NCI-H2081 treated with DMSO at 0.1 percent for 48 hours (cell line): Measurements from ENCODE around the gene SMC6.
A peak's percentile ranks its signal among the peaks of the same experiment; 100 is the strongest.

Experiments
- DNase-seq: peaks from one replicate; lab custom pipeline; 2025; lab: John Stamatoyannopoulos, UW

The SMC6 gene

GRCh38 chr2:17753803-17754663 is at the start of gene SMC6, which contains the start of gene GEN1:
Gene SMC6, minus strand, starts transcription at chr2:17753810. Its CDS starts 7,864 bp downstream, at chr2:17745946.
Gene GEN1, plus strand, starts transcription at chr2:17754138. Its CDS starts 5,806 bp downstream, at chr2:17759944.
- DNase-seq = peak; percentile 73

GRCh38 chr2:17800693-17801458 is 47.3 kb upstream of the SMC6 start:
- no peak for DNase-seq

GRCh38 chr2:17800219-17800618 is 46.6 kb upstream of the SMC6 start:
- DNase-seq = peak; percentile 29

GRCh38 chr2:17799301-17800120 is 45.9 kb upstream of the SMC6 start:
- DNase-seq = no peak

- DNase-seq = no peak
Observed at GRCh38 chr2:17798338-17798737, 44.7 kb upstream of the SMC6 start.

- DNase-seq = no peak
Observed at GRCh38 chr2:17795309-17795708, 41.7 kb upstream of the SMC6 start.

GRCh38 chr2:17793803-17794354 is 40.3 kb upstream of the SMC6 start:
- no peak for DNase-seq

- no peak for DNase-seq
Observed at GRCh38 chr2:17793296-17793695, 39.7 kb upstream of the SMC6 start.

GRCh38 chr2:17792515-17792914 is 38.9 kb upstream of the SMC6 start:
- DNase-seq = no peak

- DNase-seq = no peak
Observed at GRCh38 chr2:17791817-17792130, 38.2 kb upstream of the SMC6 start.

GRCh38 chr2:17791121-17791816 is 37.7 kb upstream of the SMC6 start:
- DNase-seq = no peak

- DNase-seq = no peak
Observed at GRCh38 chr2:17790536-17790935, 36.9 kb upstream of the SMC6 start.

GRCh38 chr2:17788773-17789172 is 35.2 kb upstream of the SMC6 start:
- DNase-seq = no peak

- no peak for DNase-seq
Observed at GRCh38 chr2:17786727-17787126, 33.1 kb upstream of the SMC6 start.

GRCh38 chr2:17781482-17781881 is 27.9 kb upstream of the SMC6 start:
- no peak for DNase-seq

GRCh38 chr2:17780546-17780945 is 26.9 kb upstream of the SMC6 start:
- DNase-seq = no peak

- no peak for DNase-seq
Observed at GRCh38 chr2:17772532-17772931, 18.9 kb upstream of the SMC6 start.

GRCh38 chr2:17771956-17772355 is 18.3 kb upstream of the SMC6 start:
- no peak for DNase-seq

- DNase-seq = no peak
Observed at GRCh38 chr2:17768894-17769293, 15.3 kb upstream of the SMC6 start.

- no peak for DNase-seq
Observed at GRCh38 chr2:17765398-17765797, 11.8 kb upstream of the SMC6 start.

- DNase-seq = no peak
Observed at GRCh38 chr2:17763641-17764333, 10.2 kb upstream of the SMC6 start.
